ENCODE data around the gene COBL. TPM values are rescaled to one million over a fixed set of nuclear protein-coding genes. Genes with fewer than 3 reads are reported as not detected.

Gene COBL
- total and polyA plus RNA-seq, 9 of the 15 experiments (the other 6 are each of a cell fraction or from before 2014, with no cell fraction given) = 0.01 to 2.4 (median 0.09) TPM; not detected in 3

- WGBS (ENCODE audit: insufficient coverage, low coverage, missing lambda C conversion rate) = 0% methylated on average over 5 of the region's 5 CpGs
- H3K36me3 ChIP-seq (ENCODE audit: control insufficient read depth, insufficient read depth, low read length) = no peaks in the 10 kb centered on the region
- H3K27ac ChIP-seq (ENCODE audit: extremely low read depth, low read depth, low read length) = no peak overlapping the region
- FAIRE-seq = no peak
- H3K79me2 ChIP-seq (ENCODE audit: control insufficient read depth, insufficient read depth, low read length) = no peaks in the 10 kb centered on the region
- peak in 3 of 4 experiments; percentile 14 to 26 (median 14) for DNase-seq (ENCODE audit: extremely low read depth in 1 of 4, low spot score in 3 of 4)
- POLR2A ChIA-PET = no interaction called here
- H3K4me2 ChIP-seq (ENCODE audit: insufficient read depth, low read length) = no peak overlapping the region
- no peaks in the 10 kb centered on the region for H3K9me3 ChIP-seq (replicated peaks; ENCODE audit: control insufficient read depth, insufficient read depth, low read depth, low read length)
- ATAC-seq = peak; percentile 87
- no peak overlapping the region for H3K9ac ChIP-seq (ENCODE audit: insufficient read depth in 1 of 2, low read depth in 2 of 2, low read length in 2 of 2)
- H2AFZ ChIP-seq (ENCODE audit: low read depth, low read length) = no peak overlapping the region
- no peaks in the 10 kb centered on the region for H3K9me1 ChIP-seq (ENCODE audit: control insufficient read depth, insufficient read depth, low read length)
- H4K20me1 ChIP-seq (replicated peaks; ENCODE audit: control insufficient read depth, insufficient read depth, low read length) = no peaks in the 10 kb centered on the region
- CTCF ChIA-PET (ENCODE audit: low intra/inter-chr PET ratio) = no interaction called here
- H3K27me3 ChIP-seq (ENCODE audit: control insufficient read depth in 2 of 2, insufficient read depth in 2 of 2, low read length in 2 of 2) = peaks cover 10 to 35% of the 10 kb centered on the region in 2 experiments; a peak in 3 of 5 replicates
- no peak overlapping the region for H3K4me3 ChIP-seq
- intact Hi-C loops (cut with micrococcal nuclease) (no loop called here), in situ Hi-C loops (cut with MboI) (loop anchor here (25.0 kb wide), 1 partner anchor 1218 kb away; no protein-coding TSS in a partner anchor)
- H3K4me1 ChIP-seq (replicated peaks in 1 of 2; ENCODE audit: control insufficient read depth in 2 of 2, insufficient read depth in 2 of 2, low read length in 2 of 2) = no peaks in the 10 kb centered on the region
- BruUV-seq (replicated peaks) = no TSS peak
- TF ChIP-seq DEAF1 (CRISPR knock-in tag; IDR thresholded peaks at IDR 0.05) (no peak), HSF4 (CRISPR knock-in tag; IDR thresholded peaks at IDR 0.05; ENCODE audit: borderline replicate concordance) (no peak), CTCFL (IDR thresholded peaks at IDR 0.05; ENCODE audit: borderline replicate concordance, insufficient read depth, low read depth, low read length, poor library complexity, severe bottlenecking) (peak; percentile 40), KLF13 (tag; IDR thresholded peaks at IDR 0.05; ENCODE audit: borderline replicate concordance, low read depth) (0 out of 2 replicates have a peak, but pooled peaks have one; percentile 43), MCM3 (IDR thresholded peaks at IDR 0.05) (no peak), GTF2E2 (tag; IDR thresholded peaks at IDR 0.05) (no peak), GABPB1 (CRISPR knock-in tag; IDR thresholded peaks at IDR 0.05) (no peak), TBL1XR1 (IDR thresholded peaks at IDR 0.05; ENCODE audit: low read length in 2 of 2) (no peak)
- TF ChIP-seq, protein P1, sequence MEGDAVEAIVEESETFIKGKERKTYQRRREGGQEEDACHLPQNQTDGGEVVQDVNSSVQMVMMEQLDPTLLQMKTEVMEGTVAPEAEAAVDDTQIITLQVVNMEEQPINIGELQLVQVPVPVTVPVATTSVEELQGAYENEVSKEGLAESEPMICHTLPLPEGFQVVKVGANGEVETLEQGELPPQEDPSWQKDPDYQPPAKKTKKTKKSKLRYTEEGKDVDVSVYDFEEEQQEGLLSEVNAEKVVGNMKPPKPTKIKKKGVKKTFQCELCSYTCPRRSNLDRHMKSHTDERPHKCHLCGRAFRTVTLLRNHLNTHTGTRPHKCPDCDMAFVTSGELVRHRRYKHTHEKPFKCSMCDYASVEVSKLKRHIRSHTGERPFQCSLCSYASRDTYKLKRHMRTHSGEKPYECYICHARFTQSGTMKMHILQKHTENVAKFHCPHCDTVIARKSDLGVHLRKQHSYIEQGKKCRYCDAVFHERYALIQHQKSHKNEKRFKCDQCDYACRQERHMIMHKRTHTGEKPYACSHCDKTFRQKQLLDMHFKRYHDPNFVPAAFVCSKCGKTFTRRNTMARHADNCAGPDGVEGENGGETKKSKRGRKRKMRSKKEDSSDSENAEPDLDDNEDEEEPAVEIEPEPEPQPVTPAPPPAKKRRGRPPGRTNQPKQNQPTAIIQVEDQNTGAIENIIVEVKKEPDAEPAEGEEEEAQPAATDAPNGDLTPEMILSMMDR (IDR thresholded peaks at IDR 0.05 in 2 of 3, conservative IDR thresholded peaks at IDR 0.05 in 1 of 3; ENCODE audit: insufficient read depth in 2 of 3, low read depth in 1 of 3, low read length in 3 of 3) = peak; percentile 36 to 61 (median 45)
- TF ChIP-seq, protein P2, sequence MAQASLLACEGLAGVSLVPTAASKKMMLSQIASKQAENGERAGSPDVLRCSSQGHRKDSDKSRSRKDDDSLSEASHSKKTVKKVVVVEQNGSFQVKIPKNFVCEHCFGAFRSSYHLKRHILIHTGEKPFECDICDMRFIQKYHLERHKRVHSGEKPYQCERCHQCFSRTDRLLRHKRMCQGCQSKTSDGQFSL (CRISPR knock-in tag; IDR thresholded peaks at IDR 0.05) = peak; percentile 76; the same call in 1 of the 2 replicates
- TF ChIP-seq, protein P2 (tag; IDR thresholded peaks at IDR 0.05) = no peak
- TF ChIP-seq, protein P3, sequence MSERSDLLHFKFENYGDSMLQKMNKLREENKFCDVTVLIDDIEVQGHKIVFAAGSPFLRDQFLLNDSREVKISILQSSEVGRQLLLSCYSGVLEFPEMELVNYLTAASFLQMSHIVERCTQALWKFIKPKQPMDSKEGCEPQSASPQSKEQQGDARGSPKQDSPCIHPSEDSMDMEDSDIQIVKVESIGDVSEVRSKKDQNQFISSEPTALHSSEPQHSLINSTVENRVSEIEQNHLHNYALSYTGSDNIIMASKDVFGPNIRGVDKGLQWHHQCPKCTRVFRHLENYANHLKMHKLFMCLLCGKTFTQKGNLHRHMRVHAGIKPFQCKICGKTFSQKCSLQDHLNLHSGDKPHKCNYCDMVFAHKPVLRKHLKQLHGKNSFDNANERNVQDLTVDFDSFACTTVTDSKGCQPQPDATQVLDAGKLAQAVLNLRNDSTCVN (CRISPR knock-in tag; IDR thresholded peaks at IDR 0.05) = no peak
Observed at GRCh38 chr7:51354897-51355296, 38.3 kb upstream of the COBL start.
